T follicular helper cell (primary cell): ENCODE results near the gene WBP11.

Source experiments
- DNase-seq: peaks from one replicate; pipeline ENCODE4 v3.0.0-alpha.2; 2020; ENCODE audit warnings: low read depth
- total RNA-seq, 2 experiments: gene quantifications; one replicate each; lab custom pipeline; 2026; lab: John Stamatoyannopoulos, UW

The WBP11 gene
- total RNA-seq: 124 to 166 reads per million in 2 experiments

DNA sequence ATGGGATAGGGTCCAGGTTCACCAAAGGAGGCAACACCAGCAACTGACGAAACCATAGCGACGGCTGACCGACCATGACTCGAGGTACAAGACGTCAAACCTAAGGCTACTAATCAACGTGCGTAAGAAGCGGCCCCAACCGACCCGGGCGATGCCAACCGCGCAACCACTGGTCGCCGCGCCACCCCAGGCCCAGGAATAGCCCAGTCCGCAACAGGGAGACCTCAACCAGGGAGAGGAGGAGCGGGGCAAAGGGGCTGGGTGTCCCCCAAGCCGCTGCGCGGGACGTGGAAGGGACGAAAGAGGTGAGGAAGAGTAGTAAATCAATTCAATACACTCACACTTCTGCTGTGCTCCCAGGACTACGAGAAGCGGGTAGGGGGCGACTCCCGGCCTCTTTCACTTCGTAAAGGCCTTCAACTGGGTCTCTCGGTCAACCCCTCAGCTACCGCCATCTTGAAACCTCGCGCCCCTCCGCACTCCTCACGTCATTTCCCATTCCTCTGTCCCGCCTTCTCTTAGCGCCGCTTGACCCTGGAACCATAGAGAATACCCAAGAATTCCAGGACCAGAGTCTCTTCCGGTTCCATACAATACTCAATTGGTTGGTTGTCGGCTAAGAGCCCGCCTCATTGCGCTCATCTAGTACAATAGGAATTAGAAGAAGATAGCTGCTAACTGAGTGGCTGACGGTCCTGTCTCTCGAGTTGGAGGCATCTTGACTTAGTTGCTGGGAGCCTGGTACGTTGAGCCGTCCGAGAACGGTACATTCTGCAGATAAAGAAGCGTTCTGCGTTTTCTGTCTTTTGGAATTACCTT lies at the start of gene WBP11, which contains the start of gene C12orf60:
Gene WBP11 (minus strand): TSS at position 468 of the 819 bp plus-strand sequence. CDS start 2,095 bp downstream, outside the sequence.
Gene C12orf60 (plus strand): TSS at position 660 of the 819 bp plus-strand sequence. CDS start 19,266 bp downstream, outside the sequence.
- peak; percentile 85 for DNase-seq

DNA sequence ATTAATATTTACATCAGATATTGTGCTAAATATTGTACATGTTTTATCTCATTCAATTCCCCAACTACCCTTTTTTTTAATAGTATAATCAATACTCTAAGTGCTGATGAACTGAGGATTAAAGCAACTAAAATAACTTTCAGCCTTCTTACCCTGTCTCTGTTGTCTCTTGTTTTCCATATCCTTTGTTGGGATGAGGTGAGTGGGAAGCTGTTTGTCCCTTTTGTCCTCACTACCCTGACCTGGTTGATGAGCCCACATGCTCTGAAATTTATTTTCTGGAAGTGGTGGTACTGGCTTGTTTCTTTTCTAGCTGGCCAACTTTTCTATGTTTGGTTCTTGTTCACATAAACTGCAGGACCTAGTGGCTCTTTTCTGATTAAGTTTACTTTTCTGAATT lies 49.6 kb upstream of the WBP11 start:
- DNase-seq: no peak

DNA sequence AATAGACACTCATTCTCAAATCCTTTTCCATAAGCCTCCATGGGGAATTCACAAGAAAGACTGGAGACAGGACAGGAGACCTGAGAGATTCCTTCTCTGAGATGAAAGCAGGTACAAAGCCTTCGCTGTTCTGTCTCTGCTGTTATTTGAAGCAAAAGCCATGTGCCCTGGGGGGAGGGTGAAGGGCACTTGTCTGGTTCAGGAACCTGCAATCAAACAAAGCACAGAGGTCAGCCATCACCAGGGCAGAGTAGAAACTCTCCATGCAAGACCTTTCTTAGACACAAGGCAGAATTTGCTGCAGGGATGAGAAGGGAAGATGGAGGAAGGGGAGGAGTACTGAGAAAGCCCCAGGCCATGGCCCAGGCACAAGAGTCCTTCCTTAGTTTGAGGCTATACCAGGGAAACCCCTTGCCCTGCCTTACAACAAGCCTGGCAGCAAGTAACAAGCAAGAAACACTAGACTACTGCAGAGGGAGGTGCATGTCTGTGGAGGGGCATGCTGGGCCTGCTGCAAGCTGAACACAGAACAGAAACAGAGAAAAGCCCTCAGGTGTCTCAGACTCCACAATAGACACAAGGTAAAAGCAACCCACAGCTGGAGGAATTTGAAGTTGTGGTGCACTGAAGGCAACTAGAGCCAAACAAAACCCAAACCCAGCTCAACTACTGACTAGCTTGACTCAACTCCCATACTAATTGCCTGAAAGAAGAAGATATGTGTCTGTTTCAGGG lies 47.8 kb upstream of the WBP11 start:
- no peak for DNase-seq

DNA sequence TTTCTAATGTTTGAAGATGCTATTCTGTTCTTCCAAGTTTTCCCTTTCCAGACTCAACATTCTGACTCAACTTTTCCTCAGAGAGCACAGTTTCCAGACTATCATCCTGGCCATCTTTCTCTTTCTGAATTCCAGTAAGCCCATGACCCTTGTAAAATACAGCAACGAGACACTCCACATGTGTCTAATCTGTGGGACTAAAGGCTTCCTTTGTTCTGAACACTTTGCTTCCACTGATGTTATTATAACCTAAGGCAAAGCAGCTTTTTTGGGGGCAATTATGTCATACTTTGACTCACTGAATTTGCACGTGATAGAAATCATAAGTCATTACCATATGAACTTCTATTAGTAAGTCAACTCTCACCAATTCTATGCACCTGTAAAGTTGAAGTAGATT lies 46.4 kb upstream of the WBP11 start:
- no peak for DNase-seq

DNA sequence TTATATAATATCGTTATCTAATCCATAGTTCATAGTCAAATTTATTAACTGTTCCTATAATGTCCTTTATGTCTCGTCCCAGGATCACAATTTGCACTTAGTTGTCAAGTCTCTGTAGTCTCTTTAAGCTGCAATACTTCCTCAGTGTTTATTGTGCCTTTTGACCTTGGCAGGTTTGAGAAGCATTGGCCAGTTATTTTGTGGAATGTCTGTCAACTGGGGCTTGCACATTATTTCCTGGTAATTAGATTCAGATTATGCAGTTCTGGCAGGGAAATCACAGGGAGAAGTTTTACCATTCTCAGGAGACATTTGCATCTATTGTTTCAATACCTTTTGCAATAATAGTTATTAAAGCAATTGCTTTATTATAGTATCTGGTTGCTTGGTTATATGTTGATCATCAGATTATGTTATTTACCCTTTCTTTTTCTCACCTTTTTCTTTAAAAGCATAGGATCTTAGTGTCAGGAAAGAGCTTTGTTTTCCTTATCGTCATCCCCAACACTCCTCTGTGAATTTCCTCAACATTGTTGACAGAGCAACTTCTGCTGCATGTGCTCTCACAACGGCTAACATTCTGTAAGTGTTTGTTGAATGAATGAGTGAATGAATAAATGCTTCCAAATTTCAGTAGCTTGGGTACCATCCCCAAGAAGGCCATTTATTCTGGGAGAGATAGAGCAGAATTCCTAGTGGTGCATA lies 43.8 kb upstream of the WBP11 start:
- DNase-seq: no peak

DNA sequence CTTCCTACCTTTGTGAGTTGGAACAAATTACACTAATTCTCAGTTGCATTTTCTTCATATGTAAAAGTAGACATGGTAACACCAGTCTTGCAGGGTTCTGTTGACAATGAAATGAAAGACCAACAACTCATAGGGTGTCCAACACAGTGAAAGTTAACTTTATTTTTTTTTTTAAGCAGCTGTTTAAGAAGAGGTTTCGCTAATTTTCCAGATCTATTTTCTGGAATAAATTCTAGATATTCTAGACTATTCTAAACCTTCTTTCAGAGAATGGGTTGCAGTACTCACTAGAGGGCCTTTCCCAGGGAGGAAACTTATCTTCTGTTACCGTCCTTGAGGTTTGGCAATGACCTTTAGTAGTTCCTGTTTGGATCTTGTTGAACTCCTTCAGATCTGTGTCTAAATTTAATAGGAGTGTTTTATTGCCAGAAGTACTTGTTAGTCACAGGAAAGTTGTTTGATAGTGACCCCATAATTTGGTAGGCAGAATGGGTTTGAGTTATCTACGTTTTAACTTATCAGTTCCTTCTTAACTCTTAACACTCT lies 42.8 kb upstream of the WBP11 start:
- no peak for DNase-seq

DNA sequence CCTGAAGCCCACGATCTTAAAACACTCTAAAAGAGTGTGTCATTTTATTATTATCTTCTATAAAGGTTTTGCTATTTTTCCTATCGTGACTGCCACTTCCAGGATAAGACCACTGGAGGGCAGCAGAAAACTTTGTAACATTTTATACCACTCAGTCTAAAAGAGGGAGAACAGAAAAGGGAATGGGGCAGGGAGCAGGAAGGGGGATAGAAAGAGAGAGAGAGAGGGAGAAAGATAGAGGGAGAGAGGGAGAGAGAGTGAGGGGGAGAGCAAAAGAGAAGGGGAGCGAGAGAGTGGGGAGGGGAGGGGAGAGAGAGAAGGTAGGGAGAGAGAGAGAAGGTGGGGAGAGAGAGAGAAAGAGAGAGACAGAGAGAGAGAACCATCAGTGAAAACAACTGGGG lies 42.1 kb upstream of the WBP11 start:
- DNase-seq: peak; percentile 19

DNA sequence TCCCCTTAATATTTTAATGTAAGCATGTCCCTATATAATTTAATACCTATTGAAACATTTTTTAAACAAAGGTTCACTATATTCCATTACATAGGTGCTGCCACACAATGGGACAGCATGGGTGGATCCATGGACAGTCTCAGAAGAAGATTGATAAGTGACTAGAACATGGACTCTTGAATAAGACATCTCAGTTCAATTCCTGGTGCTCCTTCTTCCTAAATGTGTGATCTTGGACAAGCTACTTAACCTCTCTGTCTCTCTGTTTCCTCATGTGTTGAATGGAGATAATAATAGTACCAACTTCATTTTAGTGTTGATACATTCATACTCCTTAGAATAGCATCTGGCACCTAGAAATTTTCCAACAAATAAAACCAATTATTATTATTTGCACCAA lies 41.1 kb upstream of the WBP11 start:
- DNase-seq: no peak

DNA sequence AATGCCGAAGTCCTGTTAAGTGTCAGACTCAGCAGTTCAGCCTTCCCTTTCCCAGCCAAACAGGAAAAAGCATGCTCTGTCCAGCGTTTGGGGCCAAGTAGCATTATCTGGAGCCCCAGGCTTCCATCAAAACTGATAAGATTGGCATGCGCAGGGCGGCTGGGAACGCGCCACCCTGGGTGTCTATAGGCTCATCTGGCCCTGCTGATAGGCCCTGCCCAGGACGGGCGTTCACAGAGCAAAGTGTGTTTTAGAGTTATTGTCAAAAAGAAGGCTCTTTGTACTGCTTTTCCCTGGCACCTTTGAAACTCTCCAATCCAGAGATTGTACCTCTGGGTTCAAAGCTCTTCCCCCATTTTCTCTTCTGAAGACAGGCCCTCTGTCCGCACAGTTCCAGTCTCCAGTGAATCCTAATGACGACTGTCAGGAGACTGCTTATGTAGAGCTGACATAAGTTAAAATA lies 40.2 kb upstream of the WBP11 start, which contains the start of gene ART4:
Gene ART4 (minus strand): TSS at position 102 of the 463 bp plus-strand sequence. CDS start 413 bp downstream, outside the sequence.
- DNase-seq: no peak

DNA sequence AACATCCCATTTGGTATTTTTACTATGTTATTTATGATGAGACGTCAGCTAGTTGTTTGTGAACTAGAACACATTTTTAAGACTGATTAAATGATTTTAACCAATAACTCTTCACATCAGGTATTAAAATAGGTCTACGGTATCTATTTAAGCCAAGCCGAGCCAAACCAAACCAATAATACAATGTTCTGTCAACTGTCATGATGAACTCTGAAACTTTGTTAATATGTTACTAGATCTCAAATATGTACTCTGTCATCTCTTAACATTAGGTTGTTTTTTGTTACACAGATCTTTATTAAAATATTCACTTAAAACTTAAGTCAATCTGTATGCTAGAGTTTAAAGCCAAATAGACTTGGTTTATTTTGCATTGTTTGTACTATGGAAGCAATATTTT lies 39.0 kb upstream of the WBP11 start:
- no peak for DNase-seq

DNA sequence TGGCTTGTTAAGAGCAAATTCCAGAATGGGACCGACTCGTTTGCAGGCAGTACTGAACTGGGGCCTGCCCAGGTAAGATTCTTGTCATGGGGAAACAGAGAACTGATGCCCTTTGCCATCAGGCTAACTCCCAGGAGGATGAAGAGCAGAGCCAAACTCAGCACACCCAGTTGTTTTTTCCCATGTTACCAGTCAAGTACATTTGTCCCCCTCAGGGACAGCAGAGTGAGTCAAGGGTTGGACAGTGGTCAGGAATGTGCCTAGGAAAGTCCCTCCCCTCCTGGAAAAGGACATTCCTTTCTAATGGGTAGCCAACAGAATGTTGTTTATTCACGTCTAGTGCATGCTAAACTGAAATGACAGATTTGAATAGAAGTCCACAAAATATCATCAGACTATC lies 38.5 kb upstream of the WBP11 start:
- no peak for DNase-seq

DNA sequence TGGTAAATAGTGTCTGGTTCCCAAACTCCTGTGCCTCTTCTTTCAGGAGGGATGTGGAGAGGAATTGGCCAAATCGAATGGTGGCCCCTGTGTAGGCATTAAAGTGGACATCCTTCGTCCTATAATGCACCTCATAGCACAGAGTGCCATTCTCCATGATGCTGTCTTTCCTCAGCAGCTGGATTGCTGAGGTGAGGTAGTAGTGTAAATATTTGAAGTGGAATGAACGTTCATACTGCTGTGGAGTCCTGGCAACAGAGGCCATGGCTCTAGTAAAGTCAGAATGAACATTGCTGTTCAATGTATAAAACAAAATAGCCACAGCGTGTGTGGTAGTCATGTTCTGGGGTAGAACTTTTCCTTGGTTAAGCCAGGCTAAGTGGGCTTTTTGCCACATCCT lies 37.3 kb upstream of the WBP11 start:
- no peak for DNase-seq

DNA sequence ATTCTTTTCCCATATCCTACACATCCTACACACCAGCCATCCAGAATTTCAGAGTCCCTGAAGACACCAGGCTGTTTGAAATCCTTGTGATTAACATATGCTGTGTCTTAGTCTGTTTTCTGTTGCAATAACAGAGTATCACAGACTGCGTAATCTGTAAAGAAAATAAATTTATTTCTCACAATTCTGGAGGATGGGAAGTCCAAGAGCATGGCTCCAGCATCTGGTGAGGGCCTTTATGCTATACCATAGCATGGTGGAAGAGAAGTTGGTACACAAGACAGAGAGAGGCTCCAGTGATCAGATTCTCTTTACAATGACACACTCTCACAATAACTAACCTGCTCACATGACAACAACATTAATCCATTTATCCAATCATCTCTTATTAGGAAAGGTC lies 36.0 kb upstream of the WBP11 start:
- no peak for DNase-seq

DNA sequence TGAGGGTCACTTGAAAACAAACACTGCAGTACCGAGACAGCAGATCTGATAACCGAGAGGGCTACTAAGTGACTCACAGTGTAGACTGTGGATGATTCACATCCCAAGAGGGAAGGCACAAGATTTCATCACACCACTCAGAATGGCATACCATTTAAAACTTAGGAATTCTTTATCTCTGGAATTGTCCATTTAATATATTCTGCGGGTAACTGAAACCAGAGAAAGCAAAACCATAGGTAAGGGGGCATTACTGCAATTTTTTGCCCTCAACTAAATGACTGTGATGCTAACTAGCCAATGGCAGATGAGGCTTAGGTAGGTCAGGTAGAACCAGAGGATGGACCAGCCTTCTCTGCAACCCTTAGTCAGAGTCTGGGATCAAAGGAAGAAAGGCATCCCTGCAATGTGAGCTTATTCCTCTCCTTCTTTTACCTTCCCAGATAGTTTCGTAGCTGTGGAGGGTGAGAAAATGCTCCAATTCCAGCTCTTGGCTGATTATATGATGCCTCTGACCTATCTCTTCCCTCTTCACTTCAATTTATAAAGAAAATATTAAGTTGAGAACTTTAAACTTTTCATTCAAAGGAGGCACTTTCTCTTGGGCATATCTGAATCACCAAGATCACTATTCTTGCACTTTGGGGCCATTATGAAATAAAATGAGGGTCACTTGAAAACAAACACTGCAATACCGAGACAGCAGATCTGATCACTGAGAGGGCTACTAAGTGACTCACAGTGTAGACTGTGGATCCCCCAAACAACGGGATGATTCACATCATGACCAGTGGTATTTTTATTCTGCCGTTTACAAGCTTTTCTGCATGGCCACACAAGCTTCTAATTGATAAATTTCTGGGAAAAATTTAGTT lies 33.3 kb upstream of the WBP11 start:
- DNase-seq: no peak

DNA sequence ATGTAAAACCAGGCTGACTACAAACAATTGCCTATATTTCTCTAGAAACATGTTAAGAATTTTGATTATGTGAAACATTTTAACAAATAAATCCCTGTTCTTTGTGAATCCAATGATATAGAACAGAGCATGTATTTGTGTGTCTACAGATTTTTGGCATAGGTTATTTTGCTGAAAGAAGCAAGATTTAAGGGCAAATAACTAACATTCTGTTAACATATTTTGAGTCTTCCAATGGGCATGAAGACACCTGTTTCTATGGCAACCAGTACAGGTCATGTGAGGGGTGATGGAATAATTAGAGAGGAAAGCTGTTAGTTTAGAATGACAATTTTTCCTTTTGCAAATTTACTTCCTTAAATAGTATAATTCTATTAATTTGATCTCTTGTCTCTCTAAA lies 31.2 kb upstream of the WBP11 start:
- no peak for DNase-seq

DNA sequence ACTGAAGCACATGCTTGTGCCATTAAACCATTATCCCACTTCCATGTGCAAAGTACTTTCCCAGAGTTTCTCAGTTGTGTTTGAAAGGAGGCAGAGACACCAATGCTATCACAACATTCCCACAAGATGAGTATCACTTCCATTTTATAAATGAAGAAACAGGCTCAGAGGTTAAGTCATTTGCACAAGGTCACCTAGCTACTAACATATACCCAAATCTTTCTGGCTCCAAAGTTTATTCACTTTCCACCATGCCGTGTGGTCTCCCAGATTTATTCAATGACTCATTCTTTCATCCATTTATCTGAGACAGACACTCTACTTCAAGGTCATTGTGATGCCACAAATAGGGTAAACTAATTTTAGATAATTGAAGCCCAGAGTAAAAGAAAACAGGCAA lies 30.7 kb upstream of the WBP11 start:
- no peak for DNase-seq

DNA sequence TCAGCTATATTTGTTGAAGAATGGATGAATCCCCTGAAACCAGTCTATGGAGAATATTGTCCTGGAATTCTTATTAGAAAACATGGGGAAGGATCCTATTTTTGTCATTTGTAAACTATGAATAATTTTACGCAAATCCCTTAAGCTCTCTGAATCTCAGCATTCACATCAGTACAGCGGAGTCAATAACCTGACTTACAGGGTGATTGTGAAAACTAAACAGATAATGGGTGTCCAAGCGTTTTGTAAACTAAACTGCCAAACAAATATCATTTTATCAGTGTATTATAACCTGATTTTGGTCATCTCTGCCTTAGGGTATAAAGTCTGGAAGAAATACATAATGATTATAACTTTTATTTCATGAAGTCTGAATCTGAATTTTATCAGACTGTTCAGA lies 30.1 kb upstream of the WBP11 start:
- DNase-seq: no peak

DNA sequence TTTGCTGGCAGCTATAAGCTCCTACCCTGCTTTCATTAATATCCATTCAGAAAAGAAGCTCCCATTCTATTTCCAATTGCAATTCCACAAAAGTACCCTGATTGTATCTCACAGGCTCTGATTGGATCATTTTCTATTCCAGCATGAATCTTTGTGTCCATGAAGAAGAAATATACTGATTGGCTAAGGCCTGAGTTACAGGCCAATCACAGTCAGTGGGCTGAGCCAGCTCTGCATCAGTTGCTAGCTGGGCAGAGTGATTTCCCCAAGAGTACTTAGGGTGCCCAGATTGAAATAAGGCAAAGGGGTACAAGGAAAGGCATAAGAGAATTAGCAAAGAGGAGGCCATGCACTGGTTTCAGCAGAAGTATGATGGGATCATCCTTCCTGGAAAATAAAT lies 25.6 kb upstream of the WBP11 start:
- no peak for DNase-seq

DNA sequence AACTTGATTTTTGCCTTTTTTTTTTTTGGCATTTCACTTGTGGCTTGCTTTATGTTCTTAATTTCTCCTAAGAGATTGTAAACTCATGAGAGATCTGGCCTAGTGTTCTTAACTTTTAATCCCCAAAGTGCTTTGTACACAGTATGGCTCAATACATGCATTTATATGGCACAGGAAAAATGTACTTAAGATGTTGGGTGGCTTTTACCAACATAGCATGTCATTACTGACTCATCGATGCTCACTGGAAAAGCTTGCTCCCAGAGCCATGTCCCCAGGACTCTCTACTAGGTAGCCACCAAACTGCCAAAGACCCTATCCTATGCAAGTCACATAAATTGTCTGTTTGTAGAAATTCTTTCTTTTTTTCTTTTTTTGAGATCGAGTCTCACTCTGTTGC lies 23.8 kb upstream of the WBP11 start:
- no peak for DNase-seq

DNA sequence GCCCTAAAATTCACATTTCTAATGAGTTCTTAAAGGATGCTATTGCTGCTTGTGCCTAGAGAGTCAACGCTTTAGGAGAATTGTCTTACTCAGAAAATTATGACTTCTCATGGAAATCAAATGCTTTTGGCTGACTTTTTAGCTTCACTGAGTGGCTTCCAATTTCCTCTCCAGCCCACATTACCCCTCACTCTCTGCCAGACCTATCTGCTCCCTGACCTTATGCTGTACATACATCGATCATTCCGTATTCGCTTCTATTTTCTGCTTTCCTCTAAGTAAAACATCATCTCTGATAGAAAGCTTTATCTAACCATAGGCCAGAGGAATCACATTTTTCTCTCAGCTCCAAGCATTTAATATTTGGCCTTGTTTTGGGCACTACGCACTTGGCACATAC lies 23.2 kb upstream of the WBP11 start:
- no peak for DNase-seq

DNA sequence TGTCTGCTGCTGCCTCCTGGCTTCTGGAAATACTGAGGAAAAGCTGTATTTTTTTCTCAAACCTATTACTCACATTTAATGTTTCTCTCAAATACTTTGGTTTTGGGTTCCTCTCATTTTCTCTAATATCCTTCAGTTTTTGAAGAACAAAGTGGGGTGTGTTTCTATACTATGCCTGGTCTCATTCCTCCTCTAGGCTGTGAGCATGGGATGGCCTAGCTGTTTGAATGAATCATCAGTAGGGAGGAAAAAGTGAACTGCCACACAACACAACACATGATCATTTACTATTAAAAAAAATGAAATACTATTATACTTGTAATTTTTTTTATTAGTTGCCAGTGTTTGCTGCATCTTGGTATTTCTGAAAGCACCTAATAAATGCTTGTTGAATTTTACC lies 22.0 kb upstream of the WBP11 start:
- no peak for DNase-seq
